D341Med (cell line): ENCODE data around the gene MEF2C.

ENCODE experiments used
- DNase-seq: peaks from one replicate; pipeline ENCODE4 v3.0.0; 2012; ENCODE audit warnings: low spot score

The MEF2C gene

GRCh38 chr5:88716101-88716500, 166.9 kb downstream of the MEF2C start:
- no peak for DNase-seq

DNA sequence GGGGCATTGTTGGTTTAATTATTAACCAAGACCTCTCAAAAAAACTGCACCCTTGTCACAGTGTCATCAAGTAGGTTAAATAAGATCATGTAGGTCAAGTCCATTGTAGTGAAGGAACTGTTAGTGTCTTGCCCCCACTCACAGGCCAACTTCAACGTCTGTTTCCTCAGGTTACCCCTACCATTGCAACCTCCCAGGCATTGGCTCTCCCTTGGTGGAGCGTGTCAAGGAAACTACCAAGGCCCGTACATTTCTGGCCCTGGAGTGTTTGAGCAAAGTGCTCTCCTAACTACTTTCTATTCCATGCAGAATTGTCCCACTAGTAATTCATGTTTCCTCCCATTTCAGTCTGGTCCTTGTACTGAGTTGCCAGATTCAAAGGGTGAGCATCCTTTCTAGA, 167.5 kb downstream of the MEF2C start:
- DNase-seq, result no peak

GRCh38 chr5:88713818-88714217, 169.2 kb downstream of the MEF2C start:
- DNase-seq, result no peak

- DNase-seq, result no peak
These were observed 174.1 kb downstream of the MEF2C start for GRCh38 chr5:88708682-88709398.

- DNase-seq, result no peak
These were observed 175.0 kb downstream of the MEF2C start for GRCh38 chr5:88708021-88708420.

DNA sequence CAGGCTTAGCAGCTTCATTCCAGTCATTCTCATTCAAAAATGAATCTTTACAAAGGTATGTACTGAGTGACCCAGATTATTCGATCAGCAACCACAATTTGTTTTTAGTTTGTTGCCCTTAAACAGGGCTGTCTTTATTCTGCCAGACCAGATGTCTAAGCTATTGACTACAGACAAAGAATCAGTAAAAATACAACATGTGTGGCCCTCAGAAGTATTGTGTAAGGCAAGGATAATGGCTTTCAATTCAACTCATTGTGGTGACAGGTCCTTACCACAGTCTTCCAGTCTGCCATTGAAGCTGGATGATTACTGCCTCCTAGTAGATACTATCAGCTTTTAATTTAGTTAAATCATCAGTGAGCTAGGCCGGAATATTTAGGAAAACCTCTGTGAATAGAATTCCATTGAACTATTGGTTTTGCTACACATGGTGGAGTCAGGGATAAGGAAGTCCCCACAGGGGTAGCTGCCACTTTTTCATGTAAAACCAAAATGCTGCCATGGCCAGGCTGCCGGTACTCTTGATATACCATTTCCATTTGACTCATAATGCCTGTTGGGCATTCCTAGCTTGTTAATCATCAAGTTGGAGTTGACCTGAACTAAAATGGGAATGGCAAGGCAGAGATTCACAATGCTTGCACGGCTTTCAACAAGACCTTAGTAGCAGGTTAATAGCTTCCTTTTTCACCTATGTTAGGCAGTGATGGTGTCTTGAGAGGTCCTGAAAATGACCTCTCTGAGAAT, 175.6 kb downstream of the MEF2C start:
- no peak for DNase-seq

- no peak for DNase-seq
These were observed 180.7 kb downstream of the MEF2C start for GRCh38 chr5:88702332-88702731.

GRCh38 chr5:88700121-88700520, 182.9 kb downstream of the MEF2C start:
- DNase-seq, result no peak

DNA sequence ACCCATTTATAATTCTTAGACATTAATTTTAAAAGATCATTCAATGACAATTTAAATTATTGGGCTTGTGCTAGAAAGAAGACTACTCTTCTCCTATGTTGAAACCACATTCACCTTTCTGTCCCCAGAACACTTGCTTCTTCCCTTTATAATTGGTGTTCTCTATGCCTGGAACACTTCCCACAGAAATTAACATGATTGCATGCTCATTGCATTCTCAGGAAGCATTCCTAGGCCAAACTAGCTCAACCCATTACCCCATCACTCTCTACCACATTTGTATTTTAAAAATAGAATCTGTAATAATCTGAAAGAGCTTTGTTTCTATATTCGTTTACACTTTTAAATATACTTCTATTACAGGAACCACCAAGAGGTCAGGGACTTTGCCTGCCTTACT, 184.7 kb downstream of the MEF2C start:
- no peak for DNase-seq

- DNase-seq, result no peak
These were observed 186.5 kb downstream of the MEF2C start for GRCh38 chr5:88696466-88696865.

GRCh38 chr5:88695931-88696330, 187.1 kb downstream of the MEF2C start:
- no peak for DNase-seq

- no peak for DNase-seq
These were observed 187.8 kb downstream of the MEF2C start for GRCh38 chr5:88695232-88695631.

GRCh38 chr5:88694023-88694679, 188.8 kb downstream of the MEF2C start:
- no peak for DNase-seq

DNA sequence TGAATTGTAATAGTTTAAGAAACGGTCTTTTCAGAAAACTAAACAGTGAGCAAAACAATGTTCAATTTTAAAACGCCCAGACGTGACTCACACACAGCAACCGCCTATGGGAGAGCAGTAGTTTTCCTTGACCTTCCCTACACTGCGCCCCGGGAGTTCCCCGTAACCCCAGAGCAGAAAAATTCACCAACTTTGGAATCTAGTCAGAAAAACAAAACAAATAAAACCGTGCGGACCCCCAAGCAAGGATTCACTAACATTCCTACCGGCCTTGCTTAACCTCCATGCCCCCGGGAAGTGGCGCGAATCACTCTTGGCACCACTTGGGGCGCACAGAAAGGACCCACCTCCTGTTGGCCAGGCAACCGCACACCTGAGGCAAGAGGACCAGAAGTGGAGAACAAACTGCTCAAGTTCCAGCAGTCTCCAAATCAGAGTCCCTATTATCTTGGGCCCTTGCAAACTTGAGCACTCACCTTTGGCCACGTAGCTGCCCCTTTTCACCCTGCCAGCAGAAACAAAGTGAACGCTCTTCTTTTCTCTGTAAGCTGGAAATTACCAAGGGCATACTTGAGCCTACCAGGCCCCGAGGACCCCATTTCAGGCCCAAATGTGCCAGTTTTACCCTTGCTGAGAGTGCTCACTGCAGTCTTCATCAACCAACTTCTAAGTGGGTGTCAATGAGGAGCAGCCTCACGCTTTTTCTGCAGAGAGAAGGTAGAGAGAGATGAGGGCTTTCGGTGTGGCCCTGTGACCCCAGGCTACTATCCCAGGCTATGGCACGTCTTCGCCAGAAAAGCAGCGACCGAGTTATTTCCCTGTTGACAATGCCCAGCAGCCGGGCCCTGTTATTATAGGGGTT, 189.7 kb downstream of the MEF2C start:
- no peak for DNase-seq

DNA sequence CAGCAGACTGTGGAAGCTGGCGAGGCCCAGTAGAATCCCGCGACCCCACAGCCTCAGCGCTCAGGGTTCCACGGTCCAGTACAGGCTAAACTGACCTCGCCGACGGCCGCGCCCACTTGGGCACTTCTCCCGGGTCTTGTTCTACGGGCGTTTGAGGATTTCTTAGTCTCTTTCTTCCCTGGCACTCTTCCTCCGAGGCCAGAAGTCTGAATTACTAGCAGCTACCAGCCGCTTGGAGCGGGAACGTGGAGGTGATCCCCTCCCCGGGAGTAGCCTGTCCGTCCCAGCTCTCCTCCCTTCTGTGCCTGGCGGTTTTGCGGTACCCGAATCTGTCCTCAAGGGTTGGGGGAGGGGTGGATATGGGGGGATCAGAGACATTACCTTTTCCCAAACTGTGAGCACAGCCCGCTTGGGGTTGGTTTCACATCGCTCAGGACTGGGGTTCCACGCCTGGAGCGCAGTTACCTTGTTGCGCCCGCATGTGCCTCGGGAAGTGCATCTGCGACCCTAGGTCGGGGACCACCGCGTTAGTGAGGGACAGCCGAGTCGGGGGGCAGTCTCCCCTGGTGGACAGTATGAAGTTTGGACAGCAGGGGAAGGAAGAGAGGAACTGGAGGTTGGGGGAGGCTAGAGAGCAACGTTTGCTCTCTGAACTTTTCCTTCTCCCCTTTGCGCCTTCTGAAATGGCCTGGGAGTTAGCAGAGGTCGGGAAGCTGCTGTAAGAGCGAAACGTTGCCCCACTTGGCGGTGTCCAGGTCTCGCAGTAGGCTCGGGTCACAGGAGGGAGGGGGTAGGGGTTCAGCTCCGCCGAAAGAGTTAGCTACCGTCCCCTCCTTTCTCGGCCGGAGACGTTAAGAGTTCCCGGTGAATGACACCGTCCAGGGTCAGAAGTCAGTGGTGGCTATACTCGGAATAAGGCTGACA, 190.8 kb downstream of the MEF2C start:
- no peak for DNase-seq

- DNase-seq, result no peak
These were observed 191.8 kb downstream of the MEF2C start for GRCh38 chr5:88691230-88691582.

DNA sequence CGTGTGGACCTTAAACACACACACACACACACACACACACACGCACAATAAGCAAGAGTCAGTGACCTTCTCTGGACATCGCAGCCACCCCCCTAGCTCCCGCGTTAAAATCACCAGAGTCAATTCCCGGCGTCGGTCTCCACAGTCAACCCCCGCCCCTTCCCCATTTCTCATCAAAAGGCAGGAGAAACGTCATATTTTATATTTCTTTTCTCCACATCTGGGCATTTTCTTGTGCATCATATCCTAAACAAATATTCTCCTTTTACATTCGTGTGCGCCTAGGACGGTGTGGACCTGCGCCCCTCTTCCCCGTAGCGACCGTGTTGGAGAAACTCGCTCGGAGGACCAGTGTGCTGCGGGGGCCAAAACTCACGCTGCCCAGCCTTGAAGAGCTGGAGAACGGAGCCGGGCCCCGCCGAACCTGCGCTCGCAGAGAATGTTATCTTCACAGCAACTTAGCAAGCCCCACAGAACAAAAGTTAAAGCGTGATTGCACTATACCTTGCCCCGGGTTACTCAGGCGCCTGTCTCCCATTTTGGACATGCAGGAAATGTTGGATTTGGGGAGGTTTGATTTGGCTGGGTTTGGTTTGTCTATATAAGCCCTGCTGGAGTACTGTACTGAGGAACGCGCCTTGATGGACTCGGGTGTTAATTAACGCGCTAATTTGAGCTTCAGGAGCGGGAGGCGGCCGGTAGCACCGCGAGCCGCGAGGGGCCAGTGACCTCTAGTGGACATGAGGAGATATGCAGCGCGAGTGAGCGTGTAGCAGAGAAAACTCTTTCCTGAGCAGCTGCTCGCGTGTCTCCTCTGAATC, 192.4 kb downstream of the MEF2C start:
- peak; percentile 85 for DNase-seq

DNA sequence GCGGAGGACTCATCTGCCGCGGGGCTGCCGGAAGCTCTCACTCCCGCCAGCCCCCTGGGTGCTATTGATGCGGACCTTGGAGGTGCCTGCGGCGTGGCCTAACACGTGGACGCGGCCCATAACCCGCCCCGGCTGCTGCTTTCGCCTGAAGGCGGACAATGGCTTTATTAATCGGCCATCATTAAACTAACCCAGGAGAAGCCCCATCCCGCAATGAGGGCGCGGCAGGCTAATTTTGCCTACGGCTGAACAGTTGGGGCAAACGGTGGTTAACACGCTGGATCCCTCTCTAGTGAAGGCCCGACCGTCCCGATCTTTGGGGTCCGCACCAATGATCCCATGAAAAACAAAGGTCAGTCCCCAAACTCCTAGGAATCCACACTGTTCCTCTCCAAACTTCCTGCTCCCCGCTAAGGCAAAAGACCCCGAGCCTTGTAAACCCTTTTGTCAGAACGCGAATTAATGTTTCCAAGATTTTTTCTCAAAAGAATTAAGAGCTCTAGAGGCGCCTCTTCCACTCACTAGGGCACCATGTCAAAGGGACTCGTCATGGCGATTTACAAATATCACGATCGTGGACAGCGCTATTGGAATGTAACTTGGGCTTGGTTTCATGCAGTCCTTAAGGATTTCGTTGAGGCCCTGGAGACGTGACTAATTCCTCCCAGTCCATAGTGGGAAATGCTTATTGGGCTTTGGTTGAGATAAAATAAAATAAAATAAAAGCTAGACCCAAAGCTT, 193.1 kb downstream of the MEF2C start:
- DNase-seq, result no peak

GRCh38 chr5:88688984-88689667, 193.9 kb downstream of the MEF2C start:
- no peak for DNase-seq
